H1 (cell line): ENCODE results near the gene AKT1S1. TPM values are rescaled to one million over a fixed set of nuclear protein-coding genes. Genes with fewer than 3 reads are reported as not detected.
A peak's percentile ranks its signal among the peaks of the same experiment; 100 is the strongest.

Experiments
- CHD1 ChIP-seq: IDR thresholded peaks from 2 replicates; pipeline ENCODE4 v1.6.1; 2012; ENCODE audit warnings: low read depth, low read length, improper control_type of control experiment
- JUND ChIP-seq: IDR thresholded peaks from 2 replicates; pipeline ENCODE4 v1.6.1; 2011; ENCODE audit warnings: mild to moderate bottlenecking, improper control_type of control experiment, low read length
- KDM1A ChIP-seq: fragments of 200-600, 300-600 bp; sonication (generic); IDR thresholded peaks from 2 replicates; pipeline ENCODE4 v1.7.1; 2016; ENCODE audit warnings: mild to moderate bottlenecking, low read length, borderline replicate concordance
- RAD21 ChIP-seq, 2 experiments: IDR thresholded peaks in 1 of 2; conservative IDR thresholded peaks in 1 of 2; 2 replicates each; pipeline ENCODE4 v1.6.1; 2011; ENCODE audit warnings: low read depth in 2 of 2, low read length in 2 of 2, improper control_type of control experiment in 1 of 2, inconsistent platforms in 1 of 2, mild to moderate bottlenecking in 1 of 2, moderate library complexity in 1 of 2
- RBBP5 ChIP-seq: IDR thresholded peaks from 2 replicates; pipeline ENCODE4 v1.7.1; 2012; ENCODE audit warnings: low read depth, mild to moderate bottlenecking, inconsistent platforms, low read length, moderate library complexity, borderline replicate concordance
- RNF2 ChIP-seq: fragments of 200-900, 300-1000 bp; sonication (generic); IDR thresholded peaks from 2 replicates; pipeline ENCODE4 v1.7.1; 2016; ENCODE audit warnings: borderline replicate concordance, low read depth, mild to moderate bottlenecking, antibody characterized with exemption, low read length; ENCODE audit not compliant: poor library complexity, severe bottlenecking; ENCODE audit errors: missing control alignments
- SIX5 ChIP-seq: IDR thresholded peaks from 2 replicates; pipeline ENCODE4 v1.6.1; 2011; ENCODE audit warnings: mild to moderate bottlenecking, low read depth, low read length
- TBP ChIP-seq: IDR thresholded peaks from 2 replicates; pipeline ENCODE4 v1.6.1; 2011; ENCODE audit warnings: low read depth, low read length, improper control_type of control experiment
- TCF12 ChIP-seq: IDR thresholded peaks from 2 replicates; pipeline ENCODE4 v1.6.1; 2011; ENCODE audit warnings: low read depth, mild to moderate bottlenecking, low read length
- polyA plus RNA-seq, 7 experiments: library from polyadenylated mRNA; depleted of rRNA in 3 of 7; stranded (reverse) in 5 of 7; unstranded in 2 of 7; fragments of >200 nt in 5 of 7; fragments of 200-250 nt in 2 of 7; gene quantifications; 1 replicate in 5 of 7; 2 replicates in 1 of 7; 4 replicates in 1 of 7; pipeline versions ENCODE4 v1.2.1 to v1.2.3, GENCODE V29; 2011 to 2013; ENCODE audit warnings: missing spikeins in 2 of 7, mixed read lengths in 2 of 7
- total RNA-seq: library from RNA; stranded (reverse); fragmentation: NEBNext Ultra II Directional; extraction: Animal tissue kit (Norgen Biotek cat#: 25700); gene quantifications from 2 replicates; pipeline ENCODE4 v1.2.1, GENCODE V29; 2021
- TF ChIP-seq, protein P1 (sequence below): fragments of 300-600 bp; sonication (generic); IDR thresholded peaks from 2 replicates; pipeline ENCODE4 v1.7.1; 2012; ENCODE audit warnings: low read length, moderate library complexity, mild to moderate bottlenecking, inconsistent platforms; ENCODE audit not compliant: insufficient replicate concordance

The AKT1S1 gene
- total and polyA plus RNA-seq, 2 of the 8 experiments (the other 6 are each of a cell fraction or from before 2014, with no cell fraction given): 40.7 to 45.9 TPM

DNA sequence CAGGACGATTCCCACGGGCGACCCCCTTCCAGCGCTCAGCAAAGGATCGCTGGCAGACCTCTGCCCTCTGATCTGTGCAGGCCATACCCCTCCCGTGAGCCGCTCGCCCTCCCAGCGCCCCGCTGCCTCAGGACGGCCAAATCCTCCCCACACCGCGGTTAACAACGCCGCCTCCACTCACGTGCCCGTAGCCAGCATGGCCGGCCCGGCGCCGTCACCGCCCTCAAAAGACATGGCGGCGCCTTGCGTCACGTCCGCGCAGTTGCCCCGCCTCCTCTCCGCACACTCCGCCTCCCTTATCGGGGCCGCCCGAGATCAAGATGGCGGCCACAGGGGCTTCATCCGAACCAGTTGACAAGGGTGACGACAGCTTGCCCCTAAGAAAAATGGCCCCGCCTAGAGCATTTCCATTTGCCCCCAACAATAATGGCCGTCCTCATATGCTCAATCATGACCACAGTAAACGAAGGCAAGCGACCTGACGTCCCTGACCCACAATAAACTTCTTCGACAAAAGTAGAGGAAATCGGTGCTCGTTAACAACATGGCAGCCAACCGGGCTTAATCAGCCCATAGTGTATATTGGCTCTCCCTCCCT is 634 bp downstream of the AKT1S1 start (continued):
- TF ChIP-seq JUND (peak; percentile 31; the same call in 1 of the 2 replicates), SIX5 (peak; percentile 81), RNF2 (no peak), KDM1A (no peak), CHD1 (no peak), TBP (peak; percentile 77), RAD21 (IDR thresholded peaks at IDR 0.05 in 1 of 2, conservative IDR thresholded peaks at IDR 0.05 in 1 of 2; ENCODE audit: low read depth in 2 of 2, low read length in 2 of 2) (no peak), TCF12 (no peak), RBBP5 (peak; percentile 77; the same call in 1 of the 2 replicates)
- TF ChIP-seq, protein P1, sequence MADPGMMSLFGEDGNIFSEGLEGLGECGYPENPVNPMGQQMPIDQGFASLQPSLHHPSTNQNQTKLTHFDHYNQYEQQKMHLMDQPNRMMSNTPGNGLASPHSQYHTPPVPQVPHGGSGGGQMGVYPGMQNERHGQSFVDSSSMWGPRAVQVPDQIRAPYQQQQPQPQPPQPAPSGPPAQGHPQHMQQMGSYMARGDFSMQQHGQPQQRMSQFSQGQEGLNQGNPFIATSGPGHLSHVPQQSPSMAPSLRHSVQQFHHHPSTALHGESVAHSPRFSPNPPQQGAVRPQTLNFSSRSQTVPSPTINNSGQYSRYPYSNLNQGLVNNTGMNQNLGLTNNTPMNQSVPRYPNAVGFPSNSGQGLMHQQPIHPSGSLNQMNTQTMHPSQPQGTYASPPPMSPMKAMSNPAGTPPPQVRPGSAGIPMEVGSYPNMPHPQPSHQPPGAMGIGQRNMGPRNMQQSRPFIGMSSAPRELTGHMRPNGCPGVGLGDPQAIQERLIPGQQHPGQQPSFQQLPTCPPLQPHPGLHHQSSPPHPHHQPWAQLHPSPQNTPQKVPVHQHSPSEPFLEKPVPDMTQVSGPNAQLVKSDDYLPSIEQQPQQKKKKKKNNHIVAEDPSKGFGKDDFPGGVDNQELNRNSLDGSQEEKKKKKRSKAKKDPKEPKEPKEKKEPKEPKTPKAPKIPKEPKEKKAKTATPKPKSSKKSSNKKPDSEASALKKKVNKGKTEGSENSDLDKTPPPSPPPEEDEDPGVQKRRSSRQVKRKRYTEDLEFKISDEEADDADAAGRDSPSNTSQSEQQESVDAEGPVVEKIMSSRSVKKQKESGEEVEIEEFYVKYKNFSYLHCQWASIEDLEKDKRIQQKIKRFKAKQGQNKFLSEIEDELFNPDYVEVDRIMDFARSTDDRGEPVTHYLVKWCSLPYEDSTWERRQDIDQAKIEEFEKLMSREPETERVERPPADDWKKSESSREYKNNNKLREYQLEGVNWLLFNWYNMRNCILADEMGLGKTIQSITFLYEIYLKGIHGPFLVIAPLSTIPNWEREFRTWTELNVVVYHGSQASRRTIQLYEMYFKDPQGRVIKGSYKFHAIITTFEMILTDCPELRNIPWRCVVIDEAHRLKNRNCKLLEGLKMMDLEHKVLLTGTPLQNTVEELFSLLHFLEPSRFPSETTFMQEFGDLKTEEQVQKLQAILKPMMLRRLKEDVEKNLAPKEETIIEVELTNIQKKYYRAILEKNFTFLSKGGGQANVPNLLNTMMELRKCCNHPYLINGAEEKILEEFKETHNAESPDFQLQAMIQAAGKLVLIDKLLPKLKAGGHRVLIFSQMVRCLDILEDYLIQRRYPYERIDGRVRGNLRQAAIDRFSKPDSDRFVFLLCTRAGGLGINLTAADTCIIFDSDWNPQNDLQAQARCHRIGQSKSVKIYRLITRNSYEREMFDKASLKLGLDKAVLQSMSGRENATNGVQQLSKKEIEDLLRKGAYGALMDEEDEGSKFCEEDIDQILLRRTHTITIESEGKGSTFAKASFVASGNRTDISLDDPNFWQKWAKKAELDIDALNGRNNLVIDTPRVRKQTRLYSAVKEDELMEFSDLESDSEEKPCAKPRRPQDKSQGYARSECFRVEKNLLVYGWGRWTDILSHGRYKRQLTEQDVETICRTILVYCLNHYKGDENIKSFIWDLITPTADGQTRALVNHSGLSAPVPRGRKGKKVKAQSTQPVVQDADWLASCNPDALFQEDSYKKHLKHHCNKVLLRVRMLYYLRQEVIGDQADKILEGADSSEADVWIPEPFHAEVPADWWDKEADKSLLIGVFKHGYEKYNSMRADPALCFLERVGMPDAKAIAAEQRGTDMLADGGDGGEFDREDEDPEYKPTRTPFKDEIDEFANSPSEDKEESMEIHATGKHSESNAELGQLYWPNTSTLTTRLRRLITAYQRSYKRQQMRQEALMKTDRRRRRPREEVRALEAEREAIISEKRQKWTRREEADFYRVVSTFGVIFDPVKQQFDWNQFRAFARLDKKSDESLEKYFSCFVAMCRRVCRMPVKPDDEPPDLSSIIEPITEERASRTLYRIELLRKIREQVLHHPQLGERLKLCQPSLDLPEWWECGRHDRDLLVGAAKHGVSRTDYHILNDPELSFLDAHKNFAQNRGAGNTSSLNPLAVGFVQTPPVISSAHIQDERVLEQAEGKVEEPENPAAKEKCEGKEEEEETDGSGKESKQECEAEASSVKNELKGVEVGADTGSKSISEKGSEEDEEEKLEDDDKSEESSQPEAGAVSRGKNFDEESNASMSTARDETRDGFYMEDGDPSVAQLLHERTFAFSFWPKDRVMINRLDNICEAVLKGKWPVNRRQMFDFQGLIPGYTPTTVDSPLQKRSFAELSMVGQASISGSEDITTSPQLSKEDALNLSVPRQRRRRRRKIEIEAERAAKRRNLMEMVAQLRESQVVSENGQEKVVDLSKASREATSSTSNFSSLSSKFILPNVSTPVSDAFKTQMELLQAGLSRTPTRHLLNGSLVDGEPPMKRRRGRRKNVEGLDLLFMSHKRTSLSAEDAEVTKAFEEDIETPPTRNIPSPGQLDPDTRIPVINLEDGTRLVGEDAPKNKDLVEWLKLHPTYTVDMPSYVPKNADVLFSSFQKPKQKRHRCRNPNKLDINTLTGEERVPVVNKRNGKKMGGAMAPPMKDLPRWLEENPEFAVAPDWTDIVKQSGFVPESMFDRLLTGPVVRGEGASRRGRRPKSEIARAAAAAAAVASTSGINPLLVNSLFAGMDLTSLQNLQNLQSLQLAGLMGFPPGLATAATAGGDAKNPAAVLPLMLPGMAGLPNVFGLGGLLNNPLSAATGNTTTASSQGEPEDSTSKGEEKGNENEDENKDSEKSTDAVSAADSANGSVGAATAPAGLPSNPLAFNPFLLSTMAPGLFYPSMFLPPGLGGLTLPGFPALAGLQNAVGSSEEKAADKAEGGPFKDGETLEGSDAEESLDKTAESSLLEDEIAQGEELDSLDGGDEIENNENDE: no peak
